ENCODE results near the gene SH2D4B. TPM values are rescaled to one million over a fixed set of nuclear protein-coding genes. Genes with fewer than 3 reads are reported as not detected.

The SH2D4B gene
- total RNA-seq, 1 experiment from 2014 or later, result not detected

DNA sequence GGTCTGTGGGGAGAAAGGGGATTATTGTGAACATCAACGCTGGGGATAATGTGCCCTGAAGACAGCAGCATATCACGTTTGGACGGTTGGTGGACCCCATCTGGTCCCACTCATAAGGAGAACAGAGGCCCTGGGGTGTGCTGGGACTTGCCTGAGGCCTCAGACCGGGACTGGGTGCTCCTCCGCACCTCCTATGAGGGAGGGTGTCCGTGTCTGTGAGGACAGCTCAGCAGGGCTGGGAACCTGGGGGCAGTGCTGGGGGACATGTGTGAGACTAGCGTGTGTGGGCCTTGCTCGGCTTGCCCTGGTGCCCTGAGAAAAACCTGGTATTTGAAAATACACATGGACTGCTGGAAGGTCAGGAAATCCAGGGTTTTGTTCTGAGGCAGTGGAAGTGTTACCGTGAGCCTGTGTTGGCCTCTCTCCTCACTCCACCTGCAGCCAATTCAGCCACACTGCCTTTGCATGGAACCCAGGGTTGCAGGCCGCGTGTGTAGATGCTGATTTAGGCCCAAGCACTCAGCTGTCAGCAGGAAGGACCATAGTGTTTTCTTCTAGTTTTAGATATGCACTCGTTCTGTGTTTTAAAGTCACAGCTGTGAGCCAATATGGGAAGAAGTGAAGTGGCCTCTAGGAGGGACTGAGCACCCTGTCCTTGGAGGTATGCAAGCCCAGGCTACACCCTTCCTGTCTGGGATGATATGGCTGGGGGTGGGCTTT is 13.4 kb upstream of the SH2D4B start:
- ChIA-PET CTCF (no interaction called here), POLR2A (ENCODE audit: unreplicated experiment) (no interaction called here)
- ATAC-seq (no peak), DNase-seq (no peak)
- Histone ChIP-seq H3K4me1 (ENCODE audit: insufficient read depth, low read length) (no peaks in the 10 kb centered on the region), H3K27me3 (ENCODE audit: low read length) (no peaks in the 10 kb centered on the region), H3K79me2 (ENCODE audit: low read length) (no peaks in the 10 kb centered on the region), H3K9me2 (replicated peaks; ENCODE audit: low read length) (no peaks in the 10 kb centered on the region), H3K27ac (ENCODE audit: low read length) (no peak overlapping the region), H3K9ac (ENCODE audit: low read length) (no peak overlapping the region), H3K4me3 (ENCODE audit: low read length) (no peak overlapping the region), H3K4me2 (ENCODE audit: low read length) (no peak overlapping the region), H3F3A (ENCODE audit: low read length, unreplicated experiment) (no peaks in the 10 kb centered on the region), H3K36me3 (ENCODE audit: low read depth, low read length) (no peaks in the 10 kb centered on the region), H2AFZ (ENCODE audit: low read length) (no peak overlapping the region), H3K9me3 (ENCODE audit: low read length) (no peaks in the 10 kb centered on the region), H4K20me1 (ENCODE audit: low read length) (no peaks in the 10 kb centered on the region)
- no TSS peak for BruUV-seq (replicated peaks)
- TF ChIP-seq EZH2 (IDR thresholded peaks at IDR 0.05; ENCODE audit: low read length, unreplicated experiment) (no peak), EZH2phosphoT487 (IDR thresholded peaks at IDR 0.05; ENCODE audit: borderline replicate concordance, low read length) (no peak)
- TF ChIP-seq, protein P1, sequence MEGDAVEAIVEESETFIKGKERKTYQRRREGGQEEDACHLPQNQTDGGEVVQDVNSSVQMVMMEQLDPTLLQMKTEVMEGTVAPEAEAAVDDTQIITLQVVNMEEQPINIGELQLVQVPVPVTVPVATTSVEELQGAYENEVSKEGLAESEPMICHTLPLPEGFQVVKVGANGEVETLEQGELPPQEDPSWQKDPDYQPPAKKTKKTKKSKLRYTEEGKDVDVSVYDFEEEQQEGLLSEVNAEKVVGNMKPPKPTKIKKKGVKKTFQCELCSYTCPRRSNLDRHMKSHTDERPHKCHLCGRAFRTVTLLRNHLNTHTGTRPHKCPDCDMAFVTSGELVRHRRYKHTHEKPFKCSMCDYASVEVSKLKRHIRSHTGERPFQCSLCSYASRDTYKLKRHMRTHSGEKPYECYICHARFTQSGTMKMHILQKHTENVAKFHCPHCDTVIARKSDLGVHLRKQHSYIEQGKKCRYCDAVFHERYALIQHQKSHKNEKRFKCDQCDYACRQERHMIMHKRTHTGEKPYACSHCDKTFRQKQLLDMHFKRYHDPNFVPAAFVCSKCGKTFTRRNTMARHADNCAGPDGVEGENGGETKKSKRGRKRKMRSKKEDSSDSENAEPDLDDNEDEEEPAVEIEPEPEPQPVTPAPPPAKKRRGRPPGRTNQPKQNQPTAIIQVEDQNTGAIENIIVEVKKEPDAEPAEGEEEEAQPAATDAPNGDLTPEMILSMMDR (conservative IDR thresholded peaks at IDR 0.05; ENCODE audit: low read depth, low read length), result no peak
- intact Hi-C loops (cut with micrococcal nuclease), result no loop called here

- Histone ChIP-seq H3K4me1 (ENCODE audit: insufficient read depth, low read length) (no peaks in the 10 kb centered on the region), H3F3A (ENCODE audit: low read length, unreplicated experiment) (no peaks in the 10 kb centered on the region), H3K9ac (ENCODE audit: low read length) (no peak overlapping the region), H2AFZ (ENCODE audit: low read length) (no peak overlapping the region), H3K79me2 (ENCODE audit: low read length) (no peaks in the 10 kb centered on the region), H3K27me3 (ENCODE audit: low read length) (no peaks in the 10 kb centered on the region), H3K36me3 (ENCODE audit: low read depth, low read length) (no peaks in the 10 kb centered on the region), H3K4me2 (ENCODE audit: low read length) (no peak overlapping the region), H3K9me3 (ENCODE audit: low read length) (no peaks in the 10 kb centered on the region), H4K20me1 (ENCODE audit: low read length) (no peaks in the 10 kb centered on the region), H3K4me3 (ENCODE audit: low read length) (no peak overlapping the region), H3K27ac (ENCODE audit: low read length) (no peak overlapping the region), H3K9me2 (replicated peaks; ENCODE audit: low read length) (no peaks in the 10 kb centered on the region)
- BruUV-seq (replicated peaks), result no TSS peak
- intact Hi-C loops (cut with micrococcal nuclease), result no loop called here
- ChIA-PET CTCF (no interaction called here), POLR2A (ENCODE audit: unreplicated experiment) (no interaction called here)
- DNase-seq, result no peak
- TF ChIP-seq EZH2phosphoT487 (IDR thresholded peaks at IDR 0.05; ENCODE audit: borderline replicate concordance, low read length), result no peak
- TF ChIP-seq, protein P1 (conservative IDR thresholded peaks at IDR 0.05; ENCODE audit: low read depth, low read length), result no peak
- TF ChIP-seq EZH2 (IDR thresholded peaks at IDR 0.05; ENCODE audit: low read length, unreplicated experiment), result no peak
- no peak for ATAC-seq
Observed at GRCh38 chr10:80526218-80526617, 11.5 kb upstream of the SH2D4B start.

- H3K36me3 ChIP-seq (ENCODE audit: low read depth, low read length), result no peaks in the 10 kb centered on the region
- H3K27ac ChIP-seq (ENCODE audit: low read length), result no peak overlapping the region
- no peaks in the 10 kb centered on the region for H3K9me2 ChIP-seq (replicated peaks; ENCODE audit: low read length)
- BruUV-seq (replicated peaks), result no TSS peak
- ATAC-seq (no peak), DNase-seq (no peak)
- H3K4me3 ChIP-seq (ENCODE audit: low read length), result no peak overlapping the region
- H3K27me3 ChIP-seq (ENCODE audit: low read length), result no peaks in the 10 kb centered on the region
- no peak overlapping the region for H2AFZ ChIP-seq (ENCODE audit: low read length)
- no peaks in the 10 kb centered on the region for H3K4me1 ChIP-seq (ENCODE audit: insufficient read depth, low read length)
- TF ChIP-seq, protein P1 (conservative IDR thresholded peaks at IDR 0.05; ENCODE audit: low read depth, low read length), result no peak
- TF ChIP-seq EZH2phosphoT487 (IDR thresholded peaks at IDR 0.05; ENCODE audit: borderline replicate concordance, low read length) (no peak), EZH2 (IDR thresholded peaks at IDR 0.05; ENCODE audit: low read length, unreplicated experiment) (no peak)
- H4K20me1 ChIP-seq (ENCODE audit: low read length), result no peaks in the 10 kb centered on the region
- POLR2A ChIA-PET (ENCODE audit: unreplicated experiment), result no interaction called here
- H3K9ac ChIP-seq (ENCODE audit: low read length), result no peak overlapping the region
- intact Hi-C loops (cut with micrococcal nuclease), result no loop called here
- H3F3A ChIP-seq (ENCODE audit: low read length, unreplicated experiment), result no peaks in the 10 kb centered on the region
- no peaks in the 10 kb centered on the region for H3K9me3 ChIP-seq (ENCODE audit: low read length)
- H3K4me2 ChIP-seq (ENCODE audit: low read length), result no peak overlapping the region
- CTCF ChIA-PET, result no interaction called here
- H3K79me2 ChIP-seq (ENCODE audit: low read length), result no peaks in the 10 kb centered on the region
Observed at GRCh38 chr10:80526742-80527141, 11.0 kb upstream of the SH2D4B start.

Measured in PC-3 (cell line).